Muscle of leg (tissue), 11 donors: ENCODE data around the gene LRRC49. TPM values are rescaled to one million over a fixed set of nuclear protein-coding genes. Genes with fewer than 3 reads are reported as not detected.
"Not testable (repeated sequence)": the region's sequence is repeated elsewhere in the genome, so short reads cannot be mapped to it uniquely, and the experiment has no call there.

Experiments used
- DNase-seq: peaks from one replicate; pipeline ENCODE4 v3.0.0; 2013
- H3K27ac ChIP-seq: one replicate; pipeline ENCODE4 v1.5.1; 2013; ENCODE audit warnings: mild to moderate bottlenecking, low read length, control low read depth
- H3K27me3 ChIP-seq: one replicate; pipeline ENCODE4 v1.6.1; 2013; ENCODE audit warnings: low read length; ENCODE audit not compliant: control insufficient read depth, insufficient read depth
- H3K36me3 ChIP-seq: one replicate; pipeline ENCODE4 v1.6.1; 2013; ENCODE audit warnings: low read length; ENCODE audit not compliant: control insufficient read depth, insufficient read depth
- H3K4me1 ChIP-seq: one replicate; pipeline ENCODE4 v1.6.1; 2013; ENCODE audit warnings: low read length; ENCODE audit not compliant: control insufficient read depth, insufficient read depth
- H3K4me3 ChIP-seq: one replicate; pipeline ENCODE4 v1.5.1; 2013; ENCODE audit warnings: low read length, control low read depth
- H3K9me3 ChIP-seq: replicated peaks from 2 replicates; pipeline ENCODE4 v1.6.1; 2013; ENCODE audit warnings: low read depth, low read length; ENCODE audit not compliant: control insufficient read depth
- WGBS: methylation state at CpG from one replicate; pipeline ENCODE4 v1.1.5; 2013; ENCODE audit warnings: missing lambda C conversion rate; ENCODE audit not compliant: insufficient coverage; 5-methylcytosine and 5-hydroxymethylcytosine counted together
- polyA plus RNA-seq, 8 donors: library from polyadenylated mRNA; unstranded; fragments of 120-200 nt; gene quantifications; one replicate each; pipeline versions ENCODE4 v1.2.1 to v1.2.3, GENCODE V29; 2013; ENCODE audit warnings: inconsistent platforms in 1 of 8, low replicate concordance in 1 of 8; ENCODE audit not compliant: insufficient read length in 8 of 8, insufficient read depth in 1 of 8
- total RNA-seq: library from RNA; stranded (reverse); fragments of 120-200 nt; gene quantifications from one replicate; pipeline ENCODE4 v1.2.4, GENCODE V29; 2013

Gene LRRC49
- total and polyA plus RNA-seq, 9 donors = 4.5 to 13.8 (median 5.9) TPM

- H3K27me3 ChIP-seq = no peaks in the 10 kb centered on the region
- no CpG with 5 or more reads among the region's 6 CpGs for WGBS
- H3K4me1 ChIP-seq = peaks cover 19% of the 10 kb centered on the region
- peak; percentile 95 for DNase-seq
- H3K36me3 ChIP-seq = no peaks in the 10 kb centered on the region
- H3K4me3 ChIP-seq = no peak overlapping the region
- H3K9me3 ChIP-seq = no peaks in the 10 kb centered on the region
- peak overlapping the region; percentile 83 for H3K27ac ChIP-seq
Measured at GRCh38 chr15:70867911-70868467, 24.6 kb upstream of the LRRC49 start.

GRCh38 chr15:70869346-70869745 lies 23.3 kb upstream of the LRRC49 start:
- WGBS = no CpG with 5 or more reads among the region's 3 CpGs
- Histone ChIP-seq H3K27me3 (no peaks in the 10 kb centered on the region), H3K9me3 (peaks cover 3% of the 10 kb centered on the region), H3K4me3 (no peak overlapping the region), H3K27ac (peak overlapping the region; percentile 52), H3K4me1 (peaks cover 15% of the 10 kb centered on the region), H3K36me3 (no peaks in the 10 kb centered on the region)
- DNase-seq = peak; percentile 49

GRCh38 chr15:70870051-70870450 lies 22.6 kb upstream of the LRRC49 start:
- Histone ChIP-seq H3K9me3 (peaks cover 3% of the 10 kb centered on the region), H3K27ac (peak overlapping the region; percentile 66), H3K4me1 (peaks cover 15% of the 10 kb centered on the region), H3K4me3 (no peak overlapping the region), H3K27me3 (no peaks in the 10 kb centered on the region), H3K36me3 (no peaks in the 10 kb centered on the region)
- DNase-seq = peak; percentile 89

GRCh38 chr15:70871490-70871889 lies 21.1 kb upstream of the LRRC49 start:
- WGBS = 96% methylated on average over 17 of the region's 34 CpGs
- not testable (repeated sequence) for H3K4me3 ChIP-seq, H3K27me3 ChIP-seq, H3K9me3 ChIP-seq, DNase-seq, H3K36me3 ChIP-seq, H3K27ac ChIP-seq
- peaks cover 15% of the 10 kb centered on the region for H3K4me1 ChIP-seq

GRCh38 chr15:70873232-70874054 lies 19.2 kb upstream of the LRRC49 start:
- Histone ChIP-seq H3K4me3 (no peak overlapping the region), H3K36me3 (no peaks in the 10 kb centered on the region), H3K27me3 (no peaks in the 10 kb centered on the region), H3K4me1 (peaks cover 8% of the 10 kb centered on the region), H3K9me3 (peaks cover 3% of the 10 kb centered on the region), H3K27ac (no peak overlapping the region)
- WGBS = 100% methylated on average over 1 of the region's 2 CpGs
- DNase-seq = no peak

GRCh38 chr15:70875001-70875782 lies 17.4 kb upstream of the LRRC49 start:
- no peaks in the 10 kb centered on the region for H3K36me3 ChIP-seq
- H3K9me3 ChIP-seq = peaks cover 3% of the 10 kb centered on the region
- no CpG with 5 or more reads among the region's 7 CpGs for WGBS
- H3K27ac ChIP-seq = no peak overlapping the region
- H3K4me3 ChIP-seq = no peak overlapping the region
- DNase-seq = peak; percentile 80
- H3K4me1 ChIP-seq = peaks cover 4% of the 10 kb centered on the region
- H3K27me3 ChIP-seq = no peaks in the 10 kb centered on the region

- 67% methylated on average over 1 of the region's 3 CpGs for WGBS
- no peaks in the 10 kb centered on the region for H3K36me3 ChIP-seq
- no peaks in the 10 kb centered on the region for H3K27me3 ChIP-seq
- H3K27ac ChIP-seq = no peak overlapping the region
- DNase-seq = no peak
- no peak overlapping the region for H3K4me3 ChIP-seq
- H3K4me1 ChIP-seq = no peaks in the 10 kb centered on the region
- peaks cover 3% of the 10 kb centered on the region for H3K9me3 ChIP-seq
Measured at GRCh38 chr15:70876011-70876410, 16.6 kb upstream of the LRRC49 start.

- no peak for DNase-seq
- Histone ChIP-seq H3K4me1 (no peaks in the 10 kb centered on the region), H3K27me3 (no peaks in the 10 kb centered on the region), H3K27ac (no peak overlapping the region), H3K36me3 (no peaks in the 10 kb centered on the region), H3K9me3 (peaks cover 3% of the 10 kb centered on the region), H3K4me3 (no peak overlapping the region)
- 51% methylated on average over 2 of the region's 2 CpGs for WGBS
Measured at GRCh38 chr15:70876683-70877082, 15.9 kb upstream of the LRRC49 start.

- DNase-seq = peak; percentile 21
- no peaks in the 10 kb centered on the region for H3K4me1 ChIP-seq
- H3K9me3 ChIP-seq = no peaks in the 10 kb centered on the region
- H3K27ac ChIP-seq = no peak overlapping the region
- no peaks in the 10 kb centered on the region for H3K27me3 ChIP-seq
- no CpG with 5 or more reads among the region's 2 CpGs for WGBS
- no peak overlapping the region for H3K4me3 ChIP-seq
- no peaks in the 10 kb centered on the region for H3K36me3 ChIP-seq
Measured at GRCh38 chr15:70879401-70879800, 13.2 kb upstream of the LRRC49 start.

- WGBS = no CpG with 5 or more reads among the region's 2 CpGs
- Histone ChIP-seq H3K9me3 (no peaks in the 10 kb centered on the region), H3K4me3 (no peak overlapping the region), H3K4me1 (no peaks in the 10 kb centered on the region), H3K27ac (no peak overlapping the region), H3K36me3 (no peaks in the 10 kb centered on the region), H3K27me3 (no peaks in the 10 kb centered on the region)
- DNase-seq = no peak
Measured at GRCh38 chr15:70880781-70881180, 11.8 kb upstream of the LRRC49 start.
